ENCODE results near the gene CEPT1. TPM values are rescaled to one million over a fixed set of nuclear protein-coding genes. Genes with fewer than 3 reads are reported as not detected.

Gene CEPT1
- total and polyA plus RNA-seq, 2 of the 8 experiments (the other 6 are each of a cell fraction or from before 2014, with no cell fraction given): 18.5 to 28.6 TPM

- no peak for TF ChIP-seq CHD7 (IDR thresholded peaks at IDR 0.05; ENCODE audit: insufficient replicate concordance, low read length)
- TF ChIP-seq KDM5A (IDR thresholded peaks at IDR 0.05; ENCODE audit: low read length): no peak
- TF ChIP-seq MAX (IDR thresholded peaks at IDR 0.05): no peak
- TF ChIP-seq HDAC6 (IDR thresholded peaks at IDR 0.05; ENCODE audit: low read depth, low read length): no peak
Observed at GRCh38 chr1:111201275-111202090, 61.5 kb downstream of the CEPT1 start (continued).
